ENCODE data around the gene TMEM134.

GRCh38 chr11:67500831-67501715 lies 32.0 kb upstream of the TMEM134 start:
- TF ChIP-seq CTCF (IDR thresholded peaks at IDR 0.05) (no peak), ZFX (IDR thresholded peaks at IDR 0.05; ENCODE audit: borderline replicate concordance) (no peak)

All from 22Rv1 (cell line).